Left renal pelvis (tissue), 4 donors: Measurements from ENCODE around the gene FBXW12. TPM values are rescaled to one million over a fixed set of nuclear protein-coding genes. Genes with fewer than 3 reads are reported as not detected.

Experiments used
- DNase-seq, 4 donors: peaks; one replicate each; pipeline ENCODE4 v3.0.0-alpha.2; 2013; ENCODE audit warnings: low read depth in 4 of 4, low spot score in 3 of 4
- polyA plus RNA-seq, 4 donors: library from polyadenylated mRNA; unstranded; fragments of 120-200 nt; gene quantifications; one replicate each; pipeline ENCODE4 v1.2.1, GENCODE V29; 2013; ENCODE audit not compliant: insufficient read length in 4 of 4

Gene FBXW12
- polyA plus RNA-seq, 4 donors = 0.08 to 0.84 (median 0.50) TPM

DNA sequence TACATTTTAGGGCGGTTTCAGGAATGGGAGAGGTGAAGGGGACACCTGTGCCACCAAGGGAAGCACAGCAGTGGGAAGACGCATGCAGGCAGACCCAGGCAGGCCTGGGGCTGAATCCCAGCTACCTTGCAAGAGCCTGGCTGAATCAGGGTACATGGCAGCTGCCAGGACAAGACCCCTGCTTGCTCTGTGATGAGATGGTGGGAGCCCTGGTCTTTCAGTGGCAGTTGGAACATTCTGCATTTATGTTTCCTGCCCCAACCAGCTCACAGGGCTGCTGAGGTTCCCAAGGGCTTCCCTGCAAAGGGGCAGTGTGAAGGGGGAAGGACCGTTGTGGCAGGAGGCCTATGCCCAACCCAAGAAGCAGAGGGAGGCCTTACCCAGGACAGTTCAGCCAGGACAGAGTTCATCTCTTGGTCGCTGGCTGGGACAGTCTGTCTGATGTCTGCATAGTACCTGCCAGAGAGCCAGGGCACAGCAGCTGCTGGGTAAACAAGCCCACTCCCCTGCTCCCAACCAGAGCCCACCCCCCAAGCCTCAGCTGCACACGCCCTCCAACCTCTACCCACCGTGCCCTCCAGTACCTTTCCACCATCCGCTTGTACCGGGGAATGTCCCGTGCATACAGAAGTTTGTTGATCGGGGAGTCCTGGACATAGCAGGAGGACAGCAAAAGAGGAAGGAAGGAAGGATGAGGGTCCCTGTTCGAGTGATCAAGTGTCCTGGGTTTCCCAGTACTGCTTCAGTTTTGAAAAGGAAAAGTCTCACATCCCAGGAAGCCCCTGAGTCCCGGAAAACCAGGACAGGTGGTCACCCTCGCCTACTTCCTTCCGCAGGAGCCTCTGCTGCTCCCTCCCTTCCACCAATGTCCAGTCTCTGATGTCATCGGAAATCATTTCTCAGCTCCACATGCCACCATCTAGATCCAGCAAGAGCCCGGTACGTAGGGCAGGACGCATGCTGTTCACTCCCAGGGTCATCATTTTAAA is 34.7 kb downstream of the FBXW12 start:
- DNase-seq = no peak

DNA sequence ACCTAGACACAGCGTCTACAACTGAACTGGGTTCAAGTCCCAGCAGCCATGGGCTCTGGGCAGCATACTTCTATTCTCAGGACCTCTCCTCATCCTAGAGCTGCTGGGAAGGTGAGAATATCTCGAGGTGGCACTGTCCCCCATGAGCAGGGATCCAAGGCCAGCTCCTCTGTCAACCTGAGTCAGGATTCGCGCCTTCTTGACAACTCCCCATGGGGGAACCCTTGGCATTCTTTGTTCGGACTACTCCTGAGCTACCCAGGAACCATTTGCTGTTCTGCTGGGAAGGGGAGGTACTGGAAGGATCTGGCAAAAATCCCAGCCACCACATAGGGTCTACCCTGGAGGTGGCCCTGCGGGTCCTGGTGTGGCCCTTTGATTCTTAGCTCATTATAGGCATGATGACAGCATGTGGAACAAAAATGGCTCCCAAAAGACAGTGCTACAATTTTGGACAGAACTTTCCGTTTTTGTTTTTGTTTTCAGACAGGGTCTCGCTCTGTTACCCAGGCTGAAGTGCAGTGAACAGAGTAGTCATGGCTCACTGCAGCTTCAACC is 35.6 kb downstream of the FBXW12 start:
- no peak for DNase-seq

DNA sequence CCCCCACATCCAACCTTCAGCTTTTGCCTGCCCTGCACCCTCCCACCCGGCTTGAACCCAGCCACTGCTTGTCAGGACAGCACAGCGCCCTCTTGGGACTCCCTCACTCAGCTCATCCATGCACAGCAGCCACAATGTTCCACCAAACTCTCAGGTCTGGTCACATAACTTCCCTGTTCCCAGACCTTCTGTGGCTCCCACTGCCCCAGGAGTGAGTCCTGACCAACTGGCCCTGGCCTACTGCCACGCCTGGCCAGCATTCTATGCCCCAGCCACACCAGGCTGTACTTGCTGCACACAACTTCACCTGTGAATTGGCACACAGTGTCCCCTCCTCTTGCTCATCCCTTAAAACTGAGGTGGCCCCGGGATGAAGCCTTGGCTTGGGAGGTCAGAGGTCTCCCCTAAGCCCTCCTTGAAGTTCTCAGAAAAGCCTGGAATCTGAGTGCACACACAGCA is 36.8 kb downstream of the FBXW12 start:
- no peak for DNase-seq

DNA sequence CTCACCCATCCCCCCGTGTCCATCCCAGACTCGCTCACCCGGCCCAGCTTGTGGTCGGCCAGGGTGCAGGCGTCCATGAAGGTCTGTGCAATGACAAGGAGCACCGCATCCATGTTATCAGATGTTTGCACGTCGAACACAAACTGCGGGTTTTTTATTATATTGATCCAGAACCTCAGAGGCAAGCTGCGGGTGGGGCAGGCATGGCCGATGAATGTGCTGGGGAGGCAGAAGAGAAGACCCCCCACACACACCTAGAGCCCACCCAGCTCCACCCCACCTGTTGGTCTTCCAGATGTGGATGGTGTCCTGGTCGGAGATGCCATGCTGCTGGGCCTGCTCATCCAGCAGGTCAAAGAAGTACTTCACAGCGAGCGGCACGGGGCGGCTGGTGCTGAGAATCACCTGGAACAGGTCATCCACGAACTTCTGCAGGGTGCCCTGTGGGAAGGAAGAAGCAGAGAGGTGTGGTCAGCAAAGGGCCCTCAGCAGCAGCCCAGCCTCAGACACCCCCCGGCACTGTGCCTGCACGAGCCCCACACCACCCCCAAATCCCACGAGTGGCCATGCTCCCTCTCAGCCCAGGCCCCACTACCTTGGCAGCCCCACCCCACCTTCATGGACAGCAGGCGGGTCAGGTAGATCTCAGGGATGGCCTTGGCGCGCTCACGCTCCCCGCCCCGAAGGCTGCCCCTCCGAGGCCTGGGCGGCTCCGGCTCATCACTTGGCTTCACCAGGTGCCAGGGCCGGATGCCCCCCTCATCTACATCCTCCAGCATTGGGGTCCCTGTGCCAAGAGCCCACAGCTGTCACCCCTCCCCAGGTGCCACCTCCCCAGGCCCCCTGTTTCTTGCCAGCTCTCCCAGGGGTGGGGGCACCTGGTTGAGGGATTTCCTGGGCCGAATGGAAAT is 37.5 kb downstream of the FBXW12 start:
- no peak for DNase-seq

DNA sequence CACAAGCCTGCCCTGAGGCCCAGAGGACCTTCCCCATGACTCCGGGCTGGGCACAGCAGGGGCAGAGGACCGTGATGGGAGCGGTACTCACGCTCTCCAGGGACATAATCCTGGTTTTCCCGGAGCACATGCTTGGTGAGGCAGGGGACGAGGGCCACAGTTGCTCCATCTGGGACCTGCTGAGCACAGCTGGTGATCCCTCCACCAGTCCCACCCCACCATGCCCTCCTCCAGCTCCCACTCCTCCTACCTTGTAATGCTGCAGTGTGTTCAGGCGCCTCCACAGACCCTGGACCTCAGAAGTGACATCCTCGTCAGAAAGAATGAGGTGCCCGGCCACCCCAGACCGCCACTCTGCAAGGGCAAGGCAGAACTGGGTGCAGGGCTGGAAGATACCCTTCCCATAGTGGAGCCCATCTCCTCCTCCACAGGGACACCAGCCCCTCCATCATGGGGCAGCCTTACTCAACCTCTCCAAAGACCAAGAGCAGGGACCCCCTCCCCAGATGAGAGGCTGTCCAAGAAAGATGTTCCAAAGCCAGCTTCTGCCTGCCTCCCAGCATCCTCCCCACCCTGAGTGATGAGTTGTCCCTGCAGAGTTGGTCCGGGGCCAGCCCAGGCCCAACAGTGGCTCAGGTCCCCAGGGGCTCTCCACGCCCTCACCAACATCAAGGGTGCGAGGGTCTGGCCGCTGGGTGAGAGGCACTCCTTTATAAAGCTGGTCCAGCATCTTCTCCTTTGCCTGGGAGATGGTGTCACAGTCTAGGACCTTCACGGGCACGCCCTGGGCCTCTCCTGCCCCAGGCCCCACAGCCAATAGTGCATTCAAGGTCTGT is 38.4 kb downstream of the FBXW12 start:
- DNase-seq = no peak

DNA sequence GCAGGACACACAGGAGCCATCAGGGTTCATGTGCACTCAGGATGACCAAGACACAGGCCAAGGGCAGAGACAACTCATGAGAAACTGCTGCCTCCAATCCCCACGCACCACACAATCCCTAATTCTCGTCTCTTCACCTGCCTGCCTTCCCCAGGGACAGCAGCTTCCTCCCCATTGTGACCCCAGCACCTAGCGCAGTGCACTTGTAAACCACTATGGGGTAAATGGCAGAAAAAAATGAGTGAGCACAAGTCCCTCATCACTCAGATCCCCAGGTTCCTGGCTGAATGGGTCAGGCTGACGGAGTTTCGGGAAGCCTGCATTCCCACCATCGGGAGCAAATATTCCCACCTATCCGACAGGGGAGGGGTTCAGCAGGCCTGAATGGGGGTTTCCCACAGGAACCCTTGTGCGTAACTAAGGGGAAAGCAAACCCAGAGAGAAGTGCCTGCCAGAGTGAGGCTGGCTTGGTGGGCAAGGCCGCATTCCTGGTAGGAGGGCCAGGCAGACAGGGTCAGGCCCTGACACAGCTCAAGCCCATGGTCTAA is 39.1 kb downstream of the FBXW12 start:
- DNase-seq = no peak

DNA sequence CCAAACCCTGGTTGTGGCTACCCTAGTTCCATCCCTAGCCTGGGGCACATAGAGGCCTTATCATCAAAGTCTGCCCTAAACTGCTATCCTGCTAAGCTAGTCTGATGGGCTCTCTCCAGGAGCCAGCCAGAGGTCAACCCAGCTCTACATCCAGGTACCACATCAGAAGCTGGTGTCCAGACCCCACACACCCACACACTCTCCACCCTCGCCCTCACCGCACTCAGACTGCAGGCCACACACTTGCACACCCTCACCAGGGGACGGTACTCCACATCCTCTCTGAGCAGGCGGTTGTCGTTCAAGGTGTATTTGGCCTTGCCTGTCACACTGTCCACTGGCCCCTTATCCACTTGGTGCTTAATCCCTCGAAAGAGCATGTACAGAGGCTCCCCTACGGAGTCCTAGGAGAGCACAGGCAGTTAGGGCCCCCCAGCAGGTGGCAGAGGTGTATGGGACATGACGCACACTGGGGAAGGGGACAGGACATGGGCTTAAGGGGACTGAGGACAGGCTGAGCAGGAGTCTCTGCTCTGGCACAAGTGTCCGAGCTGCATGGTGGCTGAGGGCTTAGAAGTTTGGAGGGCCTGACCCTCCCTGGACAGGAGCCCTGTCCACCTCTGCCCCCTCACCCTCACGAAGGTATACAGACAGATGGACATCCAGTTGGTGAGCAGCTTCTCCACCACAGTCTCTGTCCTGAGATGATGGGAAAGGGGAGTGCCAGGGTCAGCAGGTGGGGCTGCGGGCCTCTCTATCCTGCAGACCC is 39.8 kb downstream of the FBXW12 start:
- no peak for DNase-seq

DNA sequence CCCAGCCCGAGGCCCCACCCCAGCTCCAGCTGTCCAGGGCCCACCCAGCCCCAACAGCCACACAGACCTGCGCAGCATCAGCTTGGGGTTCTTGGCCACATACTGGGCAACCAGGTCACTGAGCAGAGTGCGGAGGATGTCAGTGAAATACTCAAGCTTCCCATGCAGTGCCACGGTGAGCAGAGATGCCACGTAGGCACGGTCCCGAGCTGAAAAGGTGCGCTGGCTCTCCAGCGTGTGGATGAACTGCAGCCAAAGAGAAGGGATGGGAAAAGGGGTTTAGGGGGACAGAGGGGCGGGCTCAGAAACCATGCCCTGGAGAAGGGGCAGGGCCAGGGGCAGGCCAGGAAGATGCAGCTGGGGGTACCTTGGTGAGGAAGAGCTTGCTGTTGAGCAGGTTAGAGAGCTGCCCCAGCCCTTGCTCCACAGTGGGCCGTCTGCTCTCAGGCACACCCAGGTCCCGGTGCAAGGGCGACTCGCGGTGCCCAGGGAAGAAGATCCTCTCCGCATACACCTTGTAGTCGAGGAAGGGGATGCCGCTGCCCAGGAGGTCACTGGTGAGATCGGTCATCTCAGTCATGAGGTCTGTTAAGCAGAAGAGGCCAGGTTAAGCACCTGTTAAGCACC is 40.5 kb downstream of the FBXW12 start:
- DNase-seq = no peak

DNA sequence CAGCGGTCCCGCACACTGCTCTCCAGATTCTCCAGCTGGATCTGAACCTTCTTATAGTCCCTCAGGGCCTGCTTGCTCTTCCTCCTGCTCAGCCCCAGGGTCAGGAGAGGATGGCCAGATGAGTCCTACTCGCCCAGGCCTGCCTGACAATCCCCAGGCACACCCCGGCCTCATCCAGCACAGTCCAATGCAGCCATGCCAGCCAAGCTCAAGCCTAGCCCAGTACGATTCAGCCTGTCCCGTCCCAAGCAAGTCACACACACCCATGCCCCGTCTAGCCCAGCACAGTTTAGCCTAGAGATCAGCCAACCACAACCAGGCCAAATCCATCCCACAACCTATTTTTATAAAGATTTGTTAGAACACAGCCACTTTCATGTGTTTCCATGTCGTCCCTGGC is 41.1 kb downstream of the FBXW12 start:
- no peak for DNase-seq

DNA sequence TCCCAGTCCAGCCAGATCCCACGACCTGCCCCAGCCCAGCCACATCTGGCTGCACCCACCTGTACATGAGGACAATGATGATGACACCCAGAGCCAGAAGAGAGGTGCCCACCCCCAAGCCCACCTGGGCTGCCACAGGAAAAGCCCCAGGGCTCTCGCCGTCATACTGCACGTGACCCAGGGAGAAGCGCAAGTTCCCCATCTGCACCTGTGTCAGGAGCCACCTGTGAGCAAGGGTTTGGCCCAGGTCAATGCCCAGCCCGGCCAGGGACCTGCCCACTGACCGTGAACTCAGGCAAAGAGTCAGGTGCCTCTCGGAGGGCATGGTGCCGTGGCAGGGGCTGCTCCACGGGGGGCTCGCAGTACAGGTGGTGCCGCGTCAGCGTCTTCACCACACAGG is 41.6 kb downstream of the FBXW12 start:
- DNase-seq = no peak

DNA sequence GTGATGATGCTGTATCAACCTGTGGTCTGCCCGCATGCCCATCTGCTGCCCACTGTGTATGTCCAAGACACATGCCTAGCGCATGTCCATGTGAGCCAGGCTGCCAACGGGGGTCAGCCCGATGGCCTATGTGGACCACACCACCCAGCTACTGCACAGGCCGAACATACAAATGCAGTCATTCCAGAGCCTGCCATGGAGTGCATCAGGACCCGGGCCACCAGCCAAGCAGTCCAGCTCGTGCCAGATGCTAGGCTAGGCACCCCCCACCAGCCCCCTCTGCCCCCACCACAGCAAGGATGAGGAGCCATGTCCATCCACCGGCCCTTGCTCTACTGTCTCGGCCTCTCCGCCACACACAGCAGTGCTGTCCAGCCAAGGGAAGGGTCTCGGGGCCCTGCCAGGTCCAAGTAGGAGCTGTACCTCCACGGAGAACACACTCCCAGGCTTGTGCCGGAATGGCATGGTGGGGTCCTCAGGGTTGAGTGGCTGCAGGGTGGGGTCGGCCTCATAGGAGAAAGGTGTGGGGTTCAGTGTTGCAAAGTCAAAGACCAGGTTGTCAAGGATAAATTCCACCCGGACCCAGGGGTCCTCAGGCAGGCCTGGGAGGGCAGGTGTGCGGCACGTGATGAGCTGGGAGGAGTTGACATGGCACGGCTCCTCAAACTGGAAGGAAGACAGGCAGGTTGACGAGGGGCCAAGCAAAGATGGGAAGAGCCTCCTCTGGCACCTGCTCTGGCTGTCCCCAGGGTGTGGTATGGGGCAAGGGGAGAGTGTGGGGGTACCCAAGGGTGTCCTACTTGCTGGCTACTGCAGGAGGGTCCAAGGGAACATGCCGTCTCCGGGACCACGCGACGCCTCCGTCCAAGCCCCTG is 42.6 kb downstream of the FBXW12 start:
- DNase-seq = no peak

DNA sequence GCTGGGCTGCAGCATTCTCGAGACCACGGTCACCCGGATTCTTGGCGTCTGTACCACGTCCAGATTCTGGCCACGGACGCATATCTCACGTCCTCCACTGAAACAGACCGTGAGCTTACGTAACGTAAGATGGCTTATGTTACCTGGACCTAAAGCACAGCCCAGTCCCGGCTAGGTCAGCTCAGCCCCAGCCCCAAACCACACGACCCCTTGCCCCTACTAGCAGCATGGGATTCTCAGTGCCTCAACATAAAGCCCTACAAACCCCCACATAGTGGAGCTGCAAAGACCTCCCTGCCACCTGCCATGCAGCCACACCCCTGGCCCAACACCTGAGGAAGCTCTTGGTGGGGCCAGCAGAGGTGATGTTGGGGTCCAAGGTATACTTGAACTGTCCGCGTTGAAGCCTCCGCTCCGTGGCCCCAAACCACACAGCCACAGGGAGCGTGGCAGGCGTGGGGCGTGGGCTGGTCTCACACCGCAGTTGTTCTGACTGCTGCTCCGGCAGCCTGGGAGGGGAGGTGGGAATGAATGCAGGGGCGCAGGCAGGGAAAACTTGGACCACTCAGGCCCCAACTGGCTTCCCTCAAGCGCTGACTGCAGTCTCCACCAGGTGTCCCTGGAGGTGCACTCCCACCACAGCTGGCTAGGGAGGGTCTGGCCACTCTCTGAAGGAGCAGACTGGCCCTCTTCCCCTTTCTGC is 43.4 kb downstream of the FBXW12 start:
- DNase-seq = no peak

DNA sequence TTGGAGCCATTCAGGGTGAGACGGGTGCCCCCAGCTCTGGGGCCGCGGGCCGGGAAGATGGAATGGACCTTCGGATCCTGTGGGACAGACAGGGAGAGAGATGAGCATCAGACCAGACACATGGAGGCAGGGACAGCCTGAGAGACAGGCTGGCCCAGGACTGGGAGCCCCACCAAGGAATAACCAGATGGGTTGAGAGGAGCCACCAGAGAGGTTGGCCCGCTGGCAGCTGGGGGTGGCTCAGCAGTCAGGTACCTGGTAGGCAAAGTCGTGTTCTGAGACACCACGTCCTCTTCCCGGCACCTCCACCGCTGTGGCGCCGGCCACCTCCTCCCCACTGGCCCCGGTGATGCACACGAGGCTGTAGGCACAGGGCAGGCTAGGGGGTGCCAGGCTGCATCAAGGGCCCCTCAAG is 44.1 kb downstream of the FBXW12 start:
- no peak for DNase-seq

DNA sequence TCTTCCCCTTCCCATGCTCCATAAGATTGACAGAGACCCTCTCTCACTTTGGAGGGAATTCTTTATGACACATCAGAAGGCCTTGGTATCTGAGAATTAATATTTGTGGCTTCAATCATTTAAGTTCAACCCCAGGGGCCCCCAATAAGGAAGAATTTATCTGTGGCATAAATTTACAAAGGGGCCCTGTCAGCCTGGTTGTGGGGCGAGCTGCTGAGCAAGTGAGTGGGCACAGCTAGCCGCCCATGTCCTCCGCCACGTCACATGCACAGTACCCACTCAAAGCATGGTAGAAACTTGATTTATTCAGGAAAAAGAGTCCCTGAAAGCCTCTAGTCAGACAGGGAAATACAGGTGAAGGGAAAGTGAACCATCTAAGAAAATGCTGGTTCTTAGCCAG is 44.5 kb downstream of the FBXW12 start:
- no peak for DNase-seq

DNA sequence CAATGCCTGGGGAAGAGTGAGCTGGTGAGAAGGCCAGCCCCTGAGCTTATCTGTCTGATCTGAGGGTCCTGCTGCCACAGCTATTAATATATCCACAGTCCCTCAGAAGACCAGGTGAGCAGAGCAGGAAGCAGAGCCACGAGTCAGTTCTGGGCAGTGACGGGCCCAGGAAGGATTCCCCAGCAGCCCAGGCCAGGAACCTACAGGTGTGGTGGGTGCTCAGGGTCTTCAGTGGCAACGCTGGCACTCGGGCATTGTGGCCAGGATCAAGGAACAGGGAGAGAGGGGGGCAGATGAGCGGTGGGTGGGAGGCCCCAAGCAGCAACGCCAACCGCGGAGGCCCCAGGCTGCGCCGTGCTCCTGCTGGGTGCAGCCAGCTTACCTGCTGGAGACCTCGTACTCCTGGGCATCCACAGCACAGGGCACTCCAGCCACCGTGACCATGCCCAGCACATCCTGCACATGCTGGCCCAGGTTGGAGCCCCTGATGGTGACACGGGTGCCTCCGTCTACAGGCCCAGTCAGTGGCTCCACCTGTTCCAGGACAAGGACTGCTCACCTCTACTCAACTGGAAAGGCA is 45.6 kb downstream of the FBXW12 start:
- no peak for DNase-seq

DNA sequence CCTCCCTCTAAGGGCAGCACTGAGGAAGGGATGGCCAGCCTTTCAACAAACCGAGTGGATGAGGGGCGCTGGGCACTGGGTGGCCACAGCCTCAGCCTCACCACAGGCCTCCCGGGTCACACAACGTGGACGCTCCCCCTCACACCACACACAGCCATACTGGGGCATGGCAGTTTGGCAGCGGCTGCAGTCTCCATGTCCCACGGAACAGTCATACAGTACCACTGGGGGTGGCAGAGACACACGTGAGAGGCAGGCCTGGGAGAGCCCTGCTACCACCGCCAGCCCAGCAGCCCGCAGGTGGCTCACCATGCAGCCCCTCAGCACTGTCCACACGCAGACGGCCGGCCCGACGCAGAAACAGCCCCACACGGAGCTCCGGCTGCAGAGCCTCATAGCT is 46.1 kb downstream of the FBXW12 start:
- no peak for DNase-seq

DNA sequence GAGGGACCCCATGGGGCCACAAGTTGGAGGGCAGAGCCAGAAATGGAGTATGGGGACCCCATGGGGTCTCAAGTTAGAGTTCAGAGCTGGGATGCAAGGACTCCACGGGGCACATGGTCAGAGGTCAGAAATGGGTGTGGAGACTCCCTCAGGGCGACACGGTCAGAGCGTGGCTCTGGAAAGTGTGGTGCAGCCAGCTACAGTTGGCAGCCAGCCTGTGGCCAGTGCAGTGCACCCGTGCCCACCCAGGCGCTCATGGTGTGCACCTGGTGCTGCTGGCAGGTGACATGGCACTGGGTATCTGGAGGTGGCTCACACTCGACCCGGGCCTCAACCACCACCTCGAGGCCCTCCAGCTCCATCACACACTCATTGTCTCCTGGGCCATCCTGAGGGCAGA is 46.6 kb downstream of the FBXW12 start:
- DNase-seq = no peak
